Activated T-helper 17 cell treated with anti-CD3 and anti-CD28 coated beads, Interleukin-2, amount 50 U/mL, for 72 hours (primary cell): Measurements from ENCODE around the gene GASK1B. TPM values are rescaled to one million over a fixed set of nuclear protein-coding genes. Genes with fewer than 3 reads are reported as not detected.

Source experiments
- ATAC-seq: fragments of 150-1000 bp; cut with Tn5 transposase; replicated peaks from 2 replicates; pipeline ENCODE4 v1.10.0; 2021; ENCODE audit warnings: mild to moderate bottlenecking, moderate library complexity
- H3K27ac Mint-ChIP-seq: one replicate; pipeline ENCODE4 v1.8.0; 2022; ENCODE audit warnings: mixed read lengths
- H3K27me3 Mint-ChIP-seq: one replicate; pipeline ENCODE4 v1.8.0; 2022; ENCODE audit warnings: mixed read lengths
- H3K36me3 Mint-ChIP-seq: one replicate; pipeline ENCODE4 v1.8.0; 2022; ENCODE audit warnings: low read depth, mild to moderate bottlenecking, mixed read lengths
- H3K4me1 Mint-ChIP-seq: one replicate; pipeline ENCODE4 v1.8.0; 2022; ENCODE audit warnings: mixed read lengths
- H3K4me3 Mint-ChIP-seq: one replicate; pipeline ENCODE4 v1.8.0; 2022; ENCODE audit warnings: mild to moderate bottlenecking, mixed read lengths
- H3K9me3 Mint-ChIP-seq: one replicate; pipeline ENCODE4 v1.8.0; 2022; ENCODE audit warnings: mixed read lengths
- total RNA-seq, 2 donors: library from RNA; stranded (reverse); gene quantifications; one replicate each; pipeline ENCODE4 v1.2.3, GENCODE V29; 2022

GASK1B gene
- total RNA-seq: not detected

GRCh38 chr4:158172261-158173258 is at the start of gene GASK1B:
Gene GASK1B (minus strand): TSS chr4:158173025. CDS start chr4:158171375, 1,650 bp downstream.
- Mint-ChIP-seq H3K4me3 (no peak within 1 kb of the TSS), H3K36me3 (no peaks in the 10 kb centered on the region), H3K27ac (no peak within 1 kb of the TSS), H3K9me3 (no peaks in the 10 kb centered on the region), H3K27me3 (peaks cover 17% of the 10 kb centered on the region), H3K4me1 (no peaks in the 10 kb centered on the region)
- ATAC-seq: no peak

- Mint-ChIP-seq H3K4me3 (no peak overlapping the region), H3K4me1 (no peaks in the 10 kb centered on the region), H3K9me3 (no peaks in the 10 kb centered on the region), H3K27me3 (peaks cover 4% of the 10 kb centered on the region), H3K27ac (no peak overlapping the region), H3K36me3 (no peaks in the 10 kb centered on the region)
- no peak for ATAC-seq
Measured at GRCh38 chr4:158219623-158220022, 46.8 kb upstream of the GASK1B start.

DNA sequence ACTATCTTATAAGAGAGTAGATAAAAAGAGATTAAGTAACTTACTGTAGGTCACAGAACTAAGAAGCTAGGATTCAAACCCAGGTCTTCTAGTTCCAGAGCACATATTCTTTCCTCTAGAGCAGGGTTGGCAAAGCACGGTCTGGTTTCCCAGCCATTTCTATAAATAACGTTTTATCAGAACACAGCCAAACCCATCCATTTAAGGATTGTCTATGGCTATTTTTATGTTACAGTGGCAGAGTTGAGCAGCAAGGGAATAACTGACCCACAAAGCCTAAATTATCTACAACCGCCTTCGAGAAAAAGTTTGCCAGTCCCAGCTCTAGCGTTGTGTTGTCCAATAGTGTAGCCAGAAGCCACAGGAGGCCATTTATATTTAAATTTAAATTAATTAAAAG is 44.9 kb upstream of the GASK1B start:
- Mint-ChIP-seq H3K4me3 (no peak overlapping the region), H3K9me3 (no peaks in the 10 kb centered on the region), H3K36me3 (no peaks in the 10 kb centered on the region), H3K4me1 (no peaks in the 10 kb centered on the region), H3K27ac (no peak overlapping the region), H3K27me3 (peaks cover 17% of the 10 kb centered on the region)
- no peak for ATAC-seq

DNA sequence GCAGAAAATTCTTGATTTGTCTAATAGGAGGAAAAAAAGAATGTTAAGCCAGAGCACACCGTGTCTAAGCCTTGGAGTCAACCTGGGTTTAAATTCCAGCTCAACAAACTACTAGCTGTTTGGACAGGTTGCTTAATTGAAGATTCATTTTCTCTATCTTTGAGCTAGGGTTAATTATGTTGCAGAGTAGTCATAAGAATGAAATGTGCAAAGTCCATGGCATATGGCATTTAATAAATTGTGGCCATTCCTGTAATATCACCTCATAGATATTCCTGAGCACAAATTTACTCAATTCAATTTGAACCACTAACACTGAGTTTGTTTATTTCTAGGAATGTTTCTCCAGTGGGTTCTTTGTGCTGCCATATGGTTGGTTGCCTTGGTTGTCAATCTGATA is 42.0 kb upstream of the GASK1B start:
- Mint-ChIP-seq H3K4me3 (no peak overlapping the region), H3K27ac (no peak overlapping the region), H3K36me3 (no peaks in the 10 kb centered on the region), H3K4me1 (peaks cover 7% of the 10 kb centered on the region), H3K27me3 (peaks cover 27% of the 10 kb centered on the region), H3K9me3 (no peaks in the 10 kb centered on the region)
- ATAC-seq: no peak

DNA sequence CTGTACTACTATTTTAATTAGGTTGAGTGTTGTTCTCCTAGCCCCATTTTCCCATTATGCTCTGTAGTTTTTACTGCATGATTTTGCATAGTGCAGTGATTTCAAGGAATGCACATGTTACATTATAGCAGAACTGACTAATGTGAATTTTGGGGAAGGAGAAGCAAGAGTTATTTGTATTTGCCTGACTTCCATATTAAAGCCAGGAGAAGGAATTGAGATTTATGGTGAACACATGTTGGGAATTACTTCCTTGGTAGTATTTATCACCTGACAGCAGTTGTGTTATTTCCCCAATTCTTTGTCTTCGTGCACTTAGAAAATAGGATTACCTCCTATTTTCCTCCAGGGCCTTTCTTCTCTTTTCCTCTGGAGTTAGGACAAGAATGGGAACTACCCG is 40.6 kb upstream of the GASK1B start:
- peaks cover 7% of the 10 kb centered on the region for H3K4me1 Mint-ChIP-seq
- no peak overlapping the region for H3K4me3 Mint-ChIP-seq
- no peaks in the 10 kb centered on the region for H3K36me3 Mint-ChIP-seq
- no peak overlapping the region for H3K27ac Mint-ChIP-seq
- ATAC-seq: no peak
- no peaks in the 10 kb centered on the region for H3K9me3 Mint-ChIP-seq
- H3K27me3 Mint-ChIP-seq: peaks cover 28% of the 10 kb centered on the region

- no peak for ATAC-seq
- Mint-ChIP-seq H3K27me3 (peaks cover 28% of the 10 kb centered on the region), H3K4me1 (peaks cover 7% of the 10 kb centered on the region), H3K36me3 (no peaks in the 10 kb centered on the region), H3K27ac (no peak overlapping the region), H3K4me3 (peak overlapping the region; percentile 34), H3K9me3 (no peaks in the 10 kb centered on the region)
Measured at GRCh38 chr4:158211222-158211621, 38.4 kb upstream of the GASK1B start.

DNA sequence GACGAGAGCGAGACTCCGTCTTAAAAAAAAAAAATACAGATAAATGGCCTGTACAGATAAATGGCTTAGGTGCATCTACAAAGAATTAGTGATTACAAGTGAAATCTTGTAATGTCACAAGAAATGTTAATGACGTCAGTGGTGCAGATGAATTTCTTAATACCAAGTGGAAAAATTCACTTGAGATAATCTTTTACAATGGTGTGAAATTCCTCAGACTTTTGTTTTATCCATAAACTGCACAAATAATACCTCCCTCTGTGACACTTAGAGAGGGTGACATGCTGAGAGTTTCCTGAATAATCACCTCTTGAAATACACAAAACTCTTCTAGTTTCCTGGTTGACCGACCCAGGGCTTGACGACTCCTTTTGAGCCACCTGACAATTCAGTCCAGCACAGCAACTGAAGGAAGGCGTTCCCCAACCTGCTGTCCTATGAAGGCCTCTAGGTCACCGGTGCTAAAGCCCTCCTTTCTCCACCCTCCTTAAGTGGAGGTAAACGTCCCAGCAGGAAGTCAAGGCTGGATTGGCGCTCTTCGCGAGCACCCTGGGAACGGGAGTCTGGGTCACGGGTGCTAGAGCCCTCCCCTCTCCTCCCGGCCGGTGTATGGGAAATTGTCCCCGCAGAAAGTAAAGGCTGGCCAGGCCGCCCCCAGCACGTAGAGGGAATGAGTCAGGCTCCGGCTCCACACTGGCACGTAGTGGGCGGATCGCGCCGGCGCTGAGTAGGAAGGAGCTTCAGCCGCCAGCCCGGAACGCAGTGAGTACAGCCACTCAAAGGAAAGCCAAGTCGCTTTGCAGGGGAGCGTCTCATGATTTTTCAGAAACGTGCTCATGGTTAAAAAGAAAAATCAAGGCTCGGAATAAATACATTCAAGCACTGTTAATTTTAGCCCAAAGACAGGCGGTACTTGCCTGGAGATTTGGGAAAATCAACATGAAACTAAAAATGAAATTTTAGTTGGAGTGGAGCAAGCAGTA is 37.3 kb upstream of the GASK1B start, which contains the start of gene TMEM144:
Gene TMEM144 (plus strand): TSS at position 662 of the 983 bp plus-strand sequence. CDS start 2,182 bp downstream, outside the sequence.
- no peaks in the 10 kb centered on the region for H3K9me3 Mint-ChIP-seq
- peaks cover 32% of the 10 kb centered on the region for H3K27me3 Mint-ChIP-seq
- peak within 1 kb of the TSS; percentile 83 for H3K4me3 Mint-ChIP-seq
- no peaks in the 10 kb centered on the region for H3K36me3 Mint-ChIP-seq
- peaks cover 7% of the 10 kb centered on the region for H3K4me1 Mint-ChIP-seq
- peak; percentile 99 for ATAC-seq
- peak within 1 kb of the TSS; percentile 67 for H3K27ac Mint-ChIP-seq

GRCh38 chr4:158208963-158209640 is 36.3 kb upstream of the GASK1B start:
- H3K27ac Mint-ChIP-seq: no peak overlapping the region
- ATAC-seq: no peak
- no peaks in the 10 kb centered on the region for H3K9me3 Mint-ChIP-seq
- no peaks in the 10 kb centered on the region for H3K36me3 Mint-ChIP-seq
- H3K27me3 Mint-ChIP-seq: peaks cover 29% of the 10 kb centered on the region
- peak overlapping the region; percentile 83 for H3K4me3 Mint-ChIP-seq
- peaks cover 7% of the 10 kb centered on the region for H3K4me1 Mint-ChIP-seq

- H3K27ac Mint-ChIP-seq: no peak overlapping the region
- H3K36me3 Mint-ChIP-seq: no peaks in the 10 kb centered on the region
- H3K4me3 Mint-ChIP-seq: no peak overlapping the region
- ATAC-seq: no peak
- peaks cover 8% of the 10 kb centered on the region for H3K27me3 Mint-ChIP-seq
- H3K4me1 Mint-ChIP-seq: no peaks in the 10 kb centered on the region
- H3K9me3 Mint-ChIP-seq: no peaks in the 10 kb centered on the region
Measured at GRCh38 chr4:158203929-158204328, 31.1 kb upstream of the GASK1B start.

DNA sequence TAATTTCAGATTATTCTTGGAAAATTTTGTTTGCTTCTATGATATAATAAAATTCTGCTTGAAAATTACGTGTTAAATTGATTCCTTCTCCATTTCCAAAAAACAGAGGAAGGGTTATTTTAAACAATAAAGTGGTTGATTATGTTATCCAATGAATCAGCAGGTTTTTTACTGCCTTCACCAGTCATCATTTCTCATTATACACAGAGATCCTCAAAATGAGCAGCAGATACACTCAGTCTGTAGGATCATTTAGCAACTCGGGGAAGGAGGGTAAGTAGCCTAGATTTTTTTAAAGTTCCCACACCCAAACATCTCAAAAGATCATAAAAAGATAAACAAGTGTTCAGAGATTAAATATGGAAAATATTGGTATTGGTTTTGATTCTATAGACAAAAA is 30.6 kb upstream of the GASK1B start:
- no peak overlapping the region for H3K4me3 Mint-ChIP-seq
- H3K9me3 Mint-ChIP-seq: no peaks in the 10 kb centered on the region
- H3K4me1 Mint-ChIP-seq: no peaks in the 10 kb centered on the region
- ATAC-seq: no peak
- H3K27ac Mint-ChIP-seq: no peak overlapping the region
- peaks cover 8% of the 10 kb centered on the region for H3K27me3 Mint-ChIP-seq
- no peaks in the 10 kb centered on the region for H3K36me3 Mint-ChIP-seq

DNA sequence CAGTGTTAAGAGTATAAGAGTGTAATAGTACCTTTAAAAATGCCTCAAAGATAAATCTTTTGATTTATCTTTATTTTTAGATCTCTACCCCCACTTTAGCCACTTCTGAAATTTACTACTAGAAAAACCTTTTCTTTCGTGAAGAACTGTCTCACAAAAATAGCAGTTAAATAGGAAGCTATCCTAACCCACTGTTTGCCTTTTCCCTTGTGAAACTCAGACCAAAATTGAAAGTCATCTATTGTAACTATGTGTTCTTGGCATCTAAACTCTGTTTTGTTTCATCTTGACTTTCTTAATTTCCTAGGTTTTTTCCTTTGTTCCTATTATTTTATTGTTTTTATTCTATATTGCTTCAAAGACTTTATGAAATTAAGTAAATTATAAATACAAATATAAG is 29.7 kb upstream of the GASK1B start:
- Mint-ChIP-seq H3K4me3 (no peak overlapping the region), H3K27me3 (peaks cover 8% of the 10 kb centered on the region), H3K36me3 (no peaks in the 10 kb centered on the region), H3K9me3 (no peaks in the 10 kb centered on the region), H3K4me1 (no peaks in the 10 kb centered on the region), H3K27ac (no peak overlapping the region)
- no peak for ATAC-seq

DNA sequence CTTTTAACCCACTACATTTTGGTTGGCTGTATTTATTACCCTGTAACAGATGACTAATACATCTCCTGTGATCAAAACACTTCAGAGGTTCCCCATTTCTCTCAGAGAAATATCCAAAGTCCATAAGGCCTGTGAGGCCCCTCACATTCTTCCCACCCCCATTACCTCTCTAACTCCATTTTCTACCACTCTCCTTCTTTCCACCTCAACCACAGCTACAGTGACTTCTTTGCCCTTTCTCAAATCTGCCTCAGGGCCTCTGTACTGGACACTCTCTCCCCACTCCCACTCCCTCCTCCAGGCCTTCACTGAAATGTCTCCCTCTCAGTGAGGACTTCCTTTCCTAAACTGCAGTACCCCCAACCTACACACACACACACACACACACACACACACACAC is 29.1 kb upstream of the GASK1B start:
- Mint-ChIP-seq H3K4me3 (no peak overlapping the region), H3K27me3 (peaks cover 11% of the 10 kb centered on the region), H3K36me3 (no peaks in the 10 kb centered on the region), H3K4me1 (no peaks in the 10 kb centered on the region), H3K27ac (no peak overlapping the region), H3K9me3 (no peaks in the 10 kb centered on the region)
- no peak for ATAC-seq

GRCh38 chr4:158201322-158201721 is 28.5 kb upstream of the GASK1B start:
- Mint-ChIP-seq H3K9me3 (no peaks in the 10 kb centered on the region), H3K4me3 (no peak overlapping the region), H3K36me3 (no peaks in the 10 kb centered on the region), H3K27me3 (peaks cover 12% of the 10 kb centered on the region), H3K4me1 (no peaks in the 10 kb centered on the region), H3K27ac (no peak overlapping the region)
- ATAC-seq: no peak

GRCh38 chr4:158200214-158200613 is 27.4 kb upstream of the GASK1B start:
- Mint-ChIP-seq H3K4me3 (no peak overlapping the region), H3K4me1 (no peaks in the 10 kb centered on the region), H3K9me3 (no peaks in the 10 kb centered on the region), H3K36me3 (no peaks in the 10 kb centered on the region), H3K27me3 (peaks cover 7% of the 10 kb centered on the region), H3K27ac (no peak overlapping the region)
- no peak for ATAC-seq
